ENCODE measurements around the gene GMIP. TPM values are rescaled to one million over a fixed set of nuclear protein-coding genes. Genes with fewer than 3 reads are reported as not detected.

GMIP gene
- total RNA-seq, 1 donor from 2014 or later = 61.2 TPM

- peak overlapping the region; percentile 91 for H3K27ac Mint-ChIP-seq
- no peaks in the 10 kb centered on the region for H3K27me3 Mint-ChIP-seq
- H3K9me3 Mint-ChIP-seq = no peaks in the 10 kb centered on the region
- H3K4me3 Mint-ChIP-seq = no peak overlapping the region
- DNase-seq = no peak
- H3K36me3 Mint-ChIP-seq (ENCODE audit: low read depth) = peaks cover 40% of the 10 kb centered on the region
- H3K4me1 Mint-ChIP-seq = peaks cover 57% of the 10 kb centered on the region
- intact Hi-C loops (cut with micrococcal nuclease) = loop anchor here (5.0 to 10.0 kb wide), 2 partner anchors 272 to 1430 kb away; partner anchors contain the start of genes ZNF253 and ZNF430
Observed at GRCh38 chr19:19595171-19595701, 48.2 kb downstream of the GMIP start.

- H3K4me3 Mint-ChIP-seq = no peak overlapping the region
- H3K27ac Mint-ChIP-seq = peak overlapping the region; percentile 94
- DNase-seq = no peak
- H3K36me3 Mint-ChIP-seq (ENCODE audit: low read depth) = peaks cover 47% of the 10 kb centered on the region
- no peaks in the 10 kb centered on the region for H3K27me3 Mint-ChIP-seq
- intact Hi-C loops (cut with micrococcal nuclease) = loop anchor here (5.0 to 10.0 kb wide), 2 partner anchors 42 to 1430 kb away; partner anchors contain the start of gene ZNF430
- no peaks in the 10 kb centered on the region for H3K9me3 Mint-ChIP-seq
- H3K4me1 Mint-ChIP-seq = peaks cover 65% of the 10 kb centered on the region
Observed at GRCh38 chr19:19594381-19594780, 49.1 kb downstream of the GMIP start.

- H3K27ac Mint-ChIP-seq = peak overlapping the region; percentile 94
- H3K4me3 Mint-ChIP-seq = no peak overlapping the region
- no peaks in the 10 kb centered on the region for H3K9me3 Mint-ChIP-seq
- DNase-seq = no peak
- H3K27me3 Mint-ChIP-seq = no peaks in the 10 kb centered on the region
- H3K4me1 Mint-ChIP-seq = peaks cover 68% of the 10 kb centered on the region
- H3K36me3 Mint-ChIP-seq (ENCODE audit: low read depth) = peaks cover 56% of the 10 kb centered on the region
- intact Hi-C loops (cut with micrococcal nuclease) = loop anchor here (5.0 to 10.0 kb wide), 2 partner anchors 40 to 1432 kb away; partner anchors contain the start of gene ZNF430
Observed at GRCh38 chr19:19592690-19593089, 50.8 kb downstream of the GMIP start.

GRCh38 chr19:19591133-19591825, 52.2 kb downstream of the GMIP start:
- H3K4me1 Mint-ChIP-seq = peaks cover 60% of the 10 kb centered on the region
- H3K4me3 Mint-ChIP-seq = peak overlapping the region; percentile 75
- no peaks in the 10 kb centered on the region for H3K27me3 Mint-ChIP-seq
- DNase-seq = peak; percentile 92
- H3K9me3 Mint-ChIP-seq = no peaks in the 10 kb centered on the region
- intact Hi-C loops (cut with micrococcal nuclease) = loop anchor here (1.0 to 10.0 kb wide), 5 partner anchors 27 to 1434 kb away; partner anchors contain the start of genes ATP13A1, GMIP, PBX4 and ZNF430
- H3K36me3 Mint-ChIP-seq (ENCODE audit: low read depth) = peaks cover 51% of the 10 kb centered on the region
- peak overlapping the region; percentile 94 for H3K27ac Mint-ChIP-seq

GRCh38 chr19:19588546-19588945, 54.9 kb downstream of the GMIP start:
- DNase-seq = no peak
- intact Hi-C loops (cut with micrococcal nuclease) = no loop called here
- peaks cover 53% of the 10 kb centered on the region for H3K4me1 Mint-ChIP-seq
- peak overlapping the region; percentile 94 for H3K27ac Mint-ChIP-seq
- no peaks in the 10 kb centered on the region for H3K9me3 Mint-ChIP-seq
- peak overlapping the region; percentile 28 for H3K4me3 Mint-ChIP-seq
- H3K36me3 Mint-ChIP-seq (ENCODE audit: low read depth) = peaks cover 51% of the 10 kb centered on the region
- no peaks in the 10 kb centered on the region for H3K27me3 Mint-ChIP-seq

GRCh38 chr19:19587771-19588170, 55.7 kb downstream of the GMIP start:
- peaks cover 46% of the 10 kb centered on the region for H3K36me3 Mint-ChIP-seq (ENCODE audit: low read depth)
- intact Hi-C loops (cut with micrococcal nuclease) = no loop called here
- DNase-seq = no peak
- no peaks in the 10 kb centered on the region for H3K27me3 Mint-ChIP-seq
- peak overlapping the region; percentile 94 for H3K27ac Mint-ChIP-seq
- H3K4me3 Mint-ChIP-seq = no peak overlapping the region
- H3K4me1 Mint-ChIP-seq = peaks cover 49% of the 10 kb centered on the region
- no peaks in the 10 kb centered on the region for H3K9me3 Mint-ChIP-seq

GRCh38 chr19:19584356-19584755, 59.1 kb downstream of the GMIP start:
- intact Hi-C loops (cut with micrococcal nuclease) = no loop called here
- Mint-ChIP-seq H3K27me3 (no peaks in the 10 kb centered on the region), H3K27ac (no peak overlapping the region), H3K4me1 (peaks cover 42% of the 10 kb centered on the region), H3K9me3 (no peaks in the 10 kb centered on the region), H3K4me3 (no peak overlapping the region), H3K36me3 (ENCODE audit: low read depth) (peaks cover 32% of the 10 kb centered on the region)
- no peak for DNase-seq

GRCh38 chr19:19582471-19582870, 61.0 kb downstream of the GMIP start:
- Mint-ChIP-seq H3K27ac (no peak overlapping the region), H3K36me3 (ENCODE audit: low read depth) (peaks cover 21% of the 10 kb centered on the region), H3K27me3 (no peaks in the 10 kb centered on the region), H3K4me1 (peaks cover 27% of the 10 kb centered on the region), H3K4me3 (no peak overlapping the region), H3K9me3 (no peaks in the 10 kb centered on the region)
- intact Hi-C loops (cut with micrococcal nuclease) = no loop called here
- no peak for DNase-seq

- H3K4me1 Mint-ChIP-seq = peaks cover 27% of the 10 kb centered on the region
- H3K27ac Mint-ChIP-seq = no peak overlapping the region
- H3K4me3 Mint-ChIP-seq = no peak overlapping the region
- no peak for DNase-seq
- no peaks in the 10 kb centered on the region for H3K27me3 Mint-ChIP-seq
- H3K9me3 Mint-ChIP-seq = no peaks in the 10 kb centered on the region
- intact Hi-C loops (cut with micrococcal nuclease) = no loop called here
- H3K36me3 Mint-ChIP-seq (ENCODE audit: low read depth) = peaks cover 21% of the 10 kb centered on the region
Observed at GRCh38 chr19:19581391-19581790, 62.1 kb downstream of the GMIP start.

GRCh38 chr19:19580418-19580817, 63.0 kb downstream of the GMIP start:
- no peak for DNase-seq
- Mint-ChIP-seq H3K4me1 (peaks cover 19% of the 10 kb centered on the region), H3K27me3 (no peaks in the 10 kb centered on the region), H3K36me3 (ENCODE audit: low read depth) (peaks cover 19% of the 10 kb centered on the region), H3K4me3 (no peak overlapping the region), H3K27ac (no peak overlapping the region), H3K9me3 (no peaks in the 10 kb centered on the region)
- intact Hi-C loops (cut with micrococcal nuclease) = no loop called here

GRCh38 chr19:19579533-19580361, 63.7 kb downstream of the GMIP start:
- intact Hi-C loops (cut with micrococcal nuclease) = no loop called here
- H3K36me3 Mint-ChIP-seq (ENCODE audit: low read depth) = peaks cover 18% of the 10 kb centered on the region
- DNase-seq = no peak
- no peaks in the 10 kb centered on the region for H3K9me3 Mint-ChIP-seq
- no peak overlapping the region for H3K4me3 Mint-ChIP-seq
- peak overlapping the region; percentile 25 for H3K27ac Mint-ChIP-seq
- no peaks in the 10 kb centered on the region for H3K27me3 Mint-ChIP-seq
- H3K4me1 Mint-ChIP-seq = peaks cover 18% of the 10 kb centered on the region

Measured in activated CD4-positive, alpha-beta T cell treated with anti-CD3 and anti-CD28 coated beads, Interleukin-2, amount 10 ng/mL, durations not matched to agents 24 days and 14 days (primary cell).